Measurements from ENCODE around the gene SETBP1. TPM values are rescaled to one million over a fixed set of nuclear protein-coding genes. Genes with fewer than 3 reads are reported as not detected.
A peak's percentile ranks its signal among the peaks of the same experiment; 100 is the strongest.
"Not testable (repeated sequence)": the region's sequence is repeated elsewhere in the genome, so short reads cannot be mapped to it uniquely, and the experiment has no call there.

Gene SETBP1
- total RNA-seq, 2 donors from 2014 or later: 59.5 to 76.9 TPM

DNA sequence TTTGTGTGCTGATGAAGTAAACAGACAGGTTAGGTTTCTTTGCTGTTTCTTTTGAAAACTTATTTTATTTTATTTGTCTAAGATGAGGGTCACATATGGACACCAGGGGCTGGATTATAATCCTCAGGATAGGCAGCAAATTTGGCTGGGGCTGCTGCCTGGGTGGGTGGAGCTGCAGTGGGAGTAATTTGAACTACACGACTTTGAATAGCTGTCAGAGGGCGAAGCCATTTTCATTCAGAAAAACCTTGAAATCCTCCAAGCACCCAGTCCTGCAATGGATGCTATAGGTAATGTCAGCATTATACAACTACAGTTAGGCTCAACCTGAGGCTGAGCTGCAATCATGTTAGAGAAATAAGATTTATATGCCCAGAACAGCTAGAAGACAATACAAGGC, 16.6 kb downstream of the SETBP1 start:
- intact Hi-C loops (cut with DNase I): no loop called here
- no peak for DNase-seq (ENCODE audit: low spot score)

DNA sequence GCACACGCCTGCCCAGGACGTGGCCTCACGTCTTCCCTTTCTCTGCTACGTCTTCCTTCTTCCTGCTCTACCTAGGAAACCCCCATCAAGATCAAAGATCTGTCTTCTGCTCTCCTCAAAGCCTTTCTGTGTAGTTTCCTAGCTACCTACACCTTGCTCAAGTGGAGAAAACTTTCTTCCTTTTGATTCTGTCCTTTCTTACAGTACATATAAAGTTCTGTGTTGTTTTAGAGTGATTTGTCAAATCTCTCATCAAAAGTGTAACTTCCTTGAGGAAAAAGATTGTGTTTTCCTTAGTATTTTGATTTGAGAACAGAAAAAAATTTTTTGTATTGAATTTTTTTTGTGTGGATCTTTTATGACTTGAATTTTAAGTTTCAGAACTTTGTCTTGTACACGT, 17.8 kb downstream of the SETBP1 start:
- intact Hi-C loops (cut with DNase I): no loop called here
- no peak for DNase-seq (ENCODE audit: low spot score)

DNA sequence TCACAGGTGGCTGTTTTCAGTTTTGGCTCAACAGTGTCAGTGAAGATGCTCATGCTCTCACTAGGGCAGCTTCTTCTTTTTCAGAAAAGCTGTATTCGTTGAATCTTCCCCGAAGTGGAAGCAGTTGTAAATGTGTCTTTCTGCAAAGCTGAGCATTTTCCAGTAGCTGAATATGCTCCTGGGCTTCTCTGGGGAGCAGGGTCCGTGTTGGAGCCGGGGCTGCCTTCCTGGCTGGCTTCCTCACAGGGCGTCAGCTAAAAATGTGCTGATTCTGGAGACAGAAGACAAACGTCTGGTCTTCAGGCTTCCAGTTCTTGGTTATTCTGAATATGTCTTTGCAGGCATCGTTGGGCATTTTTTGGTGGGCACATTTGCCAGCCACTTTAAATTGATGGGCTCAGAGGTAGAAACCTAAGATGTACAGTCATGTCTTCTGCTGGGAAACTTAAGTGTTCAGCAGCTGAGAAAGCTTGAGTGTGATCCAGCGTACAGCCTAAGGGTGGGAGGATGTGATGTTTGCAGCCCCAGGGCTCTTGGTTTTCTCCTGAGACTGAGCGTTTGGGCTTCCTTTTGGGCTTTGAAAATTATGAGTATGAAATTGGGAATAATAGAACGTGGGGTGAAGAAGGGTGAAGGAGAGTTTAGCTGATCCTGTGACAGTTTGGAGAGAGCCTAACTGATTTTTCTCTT, 19.0 kb downstream of the SETBP1 start:
- intact Hi-C loops (cut with DNase I): no loop called here
- no peak for DNase-seq (ENCODE audit: low spot score)

DNA sequence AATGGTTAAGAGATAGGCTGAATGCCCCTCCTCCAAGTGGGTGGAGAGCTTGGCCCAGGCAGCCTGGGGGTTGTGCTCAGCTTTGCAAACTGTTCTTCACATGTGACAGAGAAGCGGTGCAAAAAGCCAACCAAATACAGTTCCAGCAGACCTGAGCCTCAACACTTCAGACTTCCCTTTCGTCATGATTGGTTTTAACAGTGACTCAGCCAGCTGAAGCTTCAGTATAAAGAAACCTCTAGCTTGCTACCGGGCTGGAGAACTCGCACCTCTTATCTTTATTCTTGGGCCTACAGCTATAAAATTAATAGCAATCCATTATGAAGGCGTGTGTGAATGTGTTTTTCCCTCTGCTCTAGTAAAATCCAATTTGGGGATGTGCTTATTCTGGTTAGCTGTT, 20.0 kb downstream of the SETBP1 start:
- intact Hi-C loops (cut with DNase I): no loop called here
- DNase-seq (ENCODE audit: low spot score): no peak

DNA sequence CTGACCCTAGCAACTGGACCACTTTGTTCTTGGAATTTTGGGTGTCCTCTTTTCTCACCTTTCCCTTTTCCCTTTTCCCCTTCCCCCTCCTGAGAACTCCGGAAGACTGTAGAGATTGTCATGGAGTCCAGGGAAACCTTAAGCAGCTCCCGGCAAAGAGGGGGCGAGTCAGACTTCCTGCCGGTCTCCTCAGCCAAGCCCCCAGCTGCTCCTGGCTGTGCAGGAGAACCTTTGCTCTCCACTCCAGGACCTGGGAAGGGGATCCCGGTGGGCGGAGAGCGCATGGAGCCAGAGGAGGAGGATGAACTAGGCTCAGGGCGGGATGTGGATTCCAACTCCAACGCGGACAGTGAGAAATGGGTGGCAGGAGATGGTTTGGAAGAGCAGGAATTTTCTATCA, 20.5 kb downstream of the SETBP1 start:
- intact Hi-C loops (cut with DNase I): no loop called here
- DNase-seq (ENCODE audit: low spot score): no peak

DNA sequence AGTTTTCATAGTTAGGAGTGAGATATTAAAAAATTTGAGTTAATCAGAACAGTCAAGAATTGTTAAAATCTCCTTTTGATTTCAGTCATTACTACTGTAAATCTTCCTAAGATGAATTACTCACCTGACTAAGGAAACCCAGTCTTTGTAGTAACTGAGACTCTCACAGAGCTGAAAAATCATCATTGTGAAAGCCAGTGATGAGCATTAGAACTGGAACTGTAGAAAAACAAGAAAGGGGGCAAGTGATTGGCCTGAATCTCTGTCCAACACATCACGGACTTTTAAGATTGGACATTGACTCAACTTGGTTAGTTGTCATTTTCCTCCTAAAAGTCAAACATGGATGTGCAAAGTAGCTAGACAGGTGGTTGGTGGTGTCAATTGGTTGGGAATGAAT, 21.9 kb downstream of the SETBP1 start:
- no peak for DNase-seq (ENCODE audit: low spot score)
- intact Hi-C loops (cut with DNase I): no loop called here

DNA sequence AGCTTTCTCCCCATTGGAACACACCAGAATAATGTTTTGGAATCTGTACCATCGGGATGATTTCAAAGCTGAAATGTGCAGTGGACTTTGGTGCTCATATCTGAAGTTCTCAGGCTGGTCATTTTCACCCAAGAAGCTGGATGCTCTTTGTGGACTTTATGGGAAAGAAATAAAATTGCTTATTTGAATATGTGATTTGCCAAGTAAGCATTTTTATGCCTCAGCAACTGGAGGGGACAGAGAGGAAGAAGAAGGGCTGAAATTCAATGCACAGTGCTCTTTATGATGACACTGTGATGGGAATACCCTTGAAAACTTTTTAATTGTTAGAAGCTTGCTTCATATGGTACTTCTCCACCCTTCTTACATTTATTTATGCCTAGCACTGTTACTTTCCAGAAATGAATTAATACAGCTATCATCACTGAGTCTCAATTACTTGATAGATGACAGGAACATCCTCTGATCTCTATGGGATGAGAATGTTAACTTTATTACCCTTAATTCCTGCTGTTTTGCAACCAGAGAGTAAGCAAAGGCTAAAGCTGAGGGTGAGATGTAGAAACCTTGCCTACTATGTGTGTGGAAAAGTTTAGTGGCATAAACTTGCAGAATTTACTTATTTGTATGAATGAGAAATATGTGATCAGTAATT, 23.6 kb downstream of the SETBP1 start:
- DNase-seq (ENCODE audit: low spot score): no peak
- intact Hi-C loops (cut with DNase I): loop anchor here in 1 of 2 donors (1.0 kb wide), 1 partner anchor 13 kb away; no protein-coding TSS in a partner anchor

DNA sequence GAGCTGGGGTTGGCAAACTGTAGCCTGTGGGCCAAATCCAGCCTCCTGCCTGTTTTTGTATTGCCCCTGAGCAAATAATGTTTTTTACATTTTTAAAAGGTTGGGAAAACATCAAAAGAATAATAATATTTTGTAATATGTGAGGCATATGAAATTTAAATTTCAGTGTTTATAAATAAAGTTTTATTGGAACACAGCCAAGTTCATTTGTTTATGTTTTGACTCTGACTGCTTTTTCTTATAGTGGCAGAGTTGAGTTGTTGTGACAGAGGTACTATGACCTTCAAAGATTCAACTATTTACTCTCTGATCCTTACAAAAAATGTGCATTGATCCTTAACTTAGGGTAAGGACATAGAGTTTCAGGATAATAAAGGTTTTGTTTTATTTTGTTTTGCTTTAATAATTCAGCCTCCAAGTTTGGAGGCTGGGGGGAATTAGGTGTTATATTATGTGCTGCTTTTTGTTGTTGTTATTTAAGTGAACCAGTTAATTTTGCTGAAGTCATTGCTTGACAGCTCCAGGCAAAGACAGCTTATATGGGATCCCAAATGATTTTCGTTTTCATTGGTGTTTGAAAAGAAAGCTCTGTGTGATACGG, 24.5 kb downstream of the SETBP1 start:
- intact Hi-C loops (cut with DNase I): no loop called here
- DNase-seq (ENCODE audit: low spot score): no peak

DNA sequence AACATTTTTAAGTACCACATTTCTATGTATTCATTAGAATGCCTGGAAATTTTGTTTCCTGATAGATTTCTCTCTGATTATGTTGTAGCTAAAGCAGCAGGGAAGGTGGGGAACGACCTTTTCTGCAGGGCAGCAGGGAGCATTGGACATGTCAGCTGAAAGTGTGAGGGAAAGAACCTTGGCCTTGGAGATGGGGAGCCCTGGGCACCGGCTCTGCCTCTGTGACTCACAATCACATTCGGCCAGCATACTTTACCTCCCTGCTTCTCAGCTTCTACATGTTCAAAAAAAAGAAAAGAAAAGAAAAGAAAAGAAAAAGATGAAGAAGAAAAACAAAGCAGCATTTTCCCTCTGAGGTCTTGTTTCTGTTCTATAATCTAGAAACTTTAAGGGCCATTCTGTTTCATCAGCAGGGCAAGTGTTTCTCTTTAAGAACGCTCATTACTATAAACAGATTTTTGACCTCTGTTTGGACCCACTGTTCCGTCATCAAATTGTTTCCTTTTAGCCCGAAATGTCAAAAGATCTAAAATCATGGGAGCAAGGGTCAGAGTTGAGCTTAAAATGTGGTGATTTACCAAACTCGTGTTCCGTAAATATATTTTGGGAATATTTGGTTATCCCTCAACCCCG, 27.9 kb downstream of the SETBP1 start:
- no peak for DNase-seq (ENCODE audit: low spot score)
- intact Hi-C loops (cut with DNase I): no loop called here

DNA sequence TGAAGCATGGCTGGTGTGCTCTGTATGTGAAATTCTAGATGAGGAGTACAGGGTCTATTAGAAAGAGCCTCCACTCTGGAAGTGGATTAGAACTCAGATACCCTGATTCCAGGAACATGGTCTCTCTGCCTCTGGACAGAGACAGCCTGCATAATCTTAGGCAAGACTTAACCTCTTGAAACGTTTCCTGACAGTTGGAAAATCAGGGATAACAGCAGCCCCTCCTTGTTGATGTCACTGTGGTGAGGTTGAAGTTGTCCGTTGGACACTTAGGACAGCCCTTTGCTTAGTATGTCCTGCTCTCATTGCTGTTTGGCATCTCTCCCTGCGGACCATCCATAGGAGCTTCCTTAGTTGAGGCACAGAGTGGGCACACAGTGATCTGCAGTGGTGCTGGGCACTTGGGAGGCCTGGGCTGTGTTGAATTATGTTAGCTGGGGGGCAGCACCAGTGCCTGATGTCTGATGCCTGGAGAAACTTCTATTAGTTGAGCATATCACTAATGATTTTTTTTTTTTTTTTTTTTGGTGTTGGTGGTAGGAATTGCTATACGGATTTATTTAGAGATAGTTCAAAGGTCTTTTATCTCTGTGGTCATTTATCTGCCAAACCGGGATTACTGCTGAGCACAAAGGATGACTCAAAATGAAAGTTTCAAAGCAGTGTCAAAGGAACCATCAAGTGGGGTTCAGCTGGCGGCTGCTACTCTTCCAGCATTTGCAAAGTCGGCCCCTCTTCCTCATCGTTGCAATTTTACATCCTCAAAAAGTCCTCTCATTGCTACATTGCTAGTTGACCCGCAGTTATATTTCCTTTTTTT, 28.8 kb downstream of the SETBP1 start:
- intact Hi-C loops (cut with DNase I): no loop called here

DNA sequence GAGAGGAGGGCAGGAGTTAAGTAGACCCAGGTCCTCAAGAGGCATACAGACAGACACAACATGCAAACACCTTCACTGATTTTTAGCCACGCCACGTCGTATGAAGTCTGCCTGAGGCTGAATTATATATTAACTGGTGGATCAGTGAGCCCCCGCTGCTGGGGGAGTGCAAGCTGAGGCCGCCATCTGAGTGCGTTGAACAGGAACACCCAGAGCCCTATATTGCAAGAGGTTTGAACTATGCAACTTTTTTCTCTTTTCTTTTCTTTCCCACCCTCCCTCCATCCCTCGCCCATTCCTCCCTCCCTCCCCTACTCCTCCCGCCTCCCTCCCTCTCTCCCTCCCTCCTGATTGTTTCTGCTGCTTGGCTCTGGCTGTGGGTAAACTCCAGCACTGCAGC, 30.2 kb downstream of the SETBP1 start:
- no peak for DNase-seq (ENCODE audit: low spot score)
- intact Hi-C loops (cut with DNase I): no loop called here

More for the DNA sequence above, 28.8 kb downstream of the SETBP1 start:
- DNase-seq (ENCODE audit: low spot score): no peak

DNA sequence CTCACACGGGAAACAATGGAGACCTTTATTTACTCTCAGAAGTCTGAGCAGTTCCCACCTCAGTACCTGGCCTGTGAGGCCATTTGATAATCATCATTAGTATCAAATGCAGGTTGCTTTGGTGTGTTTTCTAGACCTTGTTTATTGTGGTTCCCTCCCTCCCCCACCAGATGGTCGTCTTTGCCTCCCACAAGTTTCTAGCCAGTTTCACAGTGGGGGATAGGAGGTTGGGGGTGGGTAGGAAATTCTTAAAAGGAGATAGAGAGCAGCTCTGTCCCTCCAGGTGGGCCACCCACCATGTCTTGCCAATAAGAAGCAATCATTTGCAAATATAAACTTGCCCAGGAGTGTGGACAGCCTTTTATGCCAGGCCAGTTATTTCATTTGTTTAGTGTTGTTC, 31.3 kb downstream of the SETBP1 start:
- DNase-seq (ENCODE audit: low spot score): no peak
- intact Hi-C loops (cut with DNase I): no loop called here

DNA sequence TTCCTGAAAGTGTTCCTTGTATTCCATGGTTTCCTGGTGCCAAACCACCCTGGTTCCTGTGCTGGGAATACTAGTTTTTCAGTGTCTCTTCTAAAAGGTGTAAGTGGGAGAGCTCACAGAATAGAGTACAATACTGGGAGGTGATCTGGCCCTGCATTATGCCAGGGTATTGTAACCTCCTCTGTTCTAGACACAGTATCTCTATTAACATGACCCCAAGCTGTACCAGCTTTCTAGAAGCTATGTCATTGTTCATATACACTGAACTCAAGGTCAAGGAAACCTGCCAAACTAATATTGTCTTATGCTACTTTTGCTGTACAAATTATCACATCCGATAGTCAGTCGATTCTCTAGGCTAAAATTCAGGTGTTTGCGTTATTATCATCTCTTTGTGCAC, 32.7 kb downstream of the SETBP1 start:
- DNase-seq (ENCODE audit: low spot score): no peak
- intact Hi-C loops (cut with DNase I): no loop called here

DNA sequence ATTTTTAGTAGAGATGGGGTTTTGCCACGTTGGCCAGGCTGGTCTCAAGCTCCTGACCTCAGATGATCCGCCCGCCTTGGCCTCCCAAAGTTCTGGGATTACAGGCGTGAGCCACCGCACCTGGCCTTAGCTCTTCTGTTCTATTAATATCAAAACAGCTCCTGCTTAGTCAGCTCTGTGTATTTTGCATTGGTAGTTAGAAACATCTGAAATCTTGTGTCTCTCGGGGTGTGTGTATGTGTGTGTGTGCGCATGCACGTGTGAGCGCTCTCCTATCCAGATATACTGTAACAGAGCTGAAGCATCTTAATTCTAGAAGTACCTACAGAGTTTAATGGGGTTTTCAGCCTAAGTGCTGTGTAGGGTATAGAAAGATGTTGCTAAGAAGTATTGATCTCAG, 33.7 kb downstream of the SETBP1 start:
- intact Hi-C loops (cut with DNase I): no loop called here
- no peak for DNase-seq (ENCODE audit: low spot score)

DNA sequence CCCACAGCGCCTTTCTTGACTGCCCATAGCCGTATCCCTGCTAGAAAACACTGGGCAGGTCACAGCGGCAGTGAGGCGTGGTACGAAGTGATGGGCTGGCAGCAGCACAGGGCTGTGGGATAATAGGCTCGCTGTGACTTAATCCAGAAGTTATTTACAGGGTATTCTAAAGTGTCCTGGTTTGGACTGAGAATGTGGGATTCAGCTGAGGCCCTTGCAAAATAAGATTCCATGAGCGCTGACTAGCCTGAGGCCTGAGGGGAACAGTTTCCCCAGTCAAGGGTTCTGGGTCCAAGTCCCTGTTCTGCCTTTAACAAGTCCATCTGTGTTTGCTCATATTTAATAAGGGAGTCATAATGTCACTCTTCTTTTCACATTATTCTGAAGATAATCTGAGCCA, 34.6 kb downstream of the SETBP1 start:
- peak; percentile 86 for DNase-seq (ENCODE audit: low spot score)
- intact Hi-C loops (cut with DNase I): no loop called here

DNA sequence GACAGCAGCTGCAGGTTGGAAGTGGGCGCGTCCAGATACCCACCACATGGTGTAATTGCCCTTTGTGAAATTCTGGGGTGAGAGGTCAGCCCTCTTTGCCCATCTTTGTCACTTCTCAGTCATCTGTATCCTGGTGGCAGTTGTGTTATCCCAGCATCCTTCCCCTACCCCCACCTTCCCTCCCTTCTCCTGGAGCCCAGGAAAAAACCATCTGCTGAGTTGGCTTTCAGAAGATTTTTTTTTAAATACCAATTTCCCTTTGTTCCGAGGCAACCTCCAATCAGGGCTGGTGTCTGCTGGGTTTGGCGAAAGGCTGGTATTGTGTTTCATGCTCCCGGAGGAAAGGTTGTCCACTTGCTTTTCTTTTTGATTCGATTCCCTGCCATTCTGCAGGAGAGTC, 35.2 kb downstream of the SETBP1 start:
- DNase-seq (ENCODE audit: low spot score): no peak
- intact Hi-C loops (cut with DNase I): no loop called here

DNA sequence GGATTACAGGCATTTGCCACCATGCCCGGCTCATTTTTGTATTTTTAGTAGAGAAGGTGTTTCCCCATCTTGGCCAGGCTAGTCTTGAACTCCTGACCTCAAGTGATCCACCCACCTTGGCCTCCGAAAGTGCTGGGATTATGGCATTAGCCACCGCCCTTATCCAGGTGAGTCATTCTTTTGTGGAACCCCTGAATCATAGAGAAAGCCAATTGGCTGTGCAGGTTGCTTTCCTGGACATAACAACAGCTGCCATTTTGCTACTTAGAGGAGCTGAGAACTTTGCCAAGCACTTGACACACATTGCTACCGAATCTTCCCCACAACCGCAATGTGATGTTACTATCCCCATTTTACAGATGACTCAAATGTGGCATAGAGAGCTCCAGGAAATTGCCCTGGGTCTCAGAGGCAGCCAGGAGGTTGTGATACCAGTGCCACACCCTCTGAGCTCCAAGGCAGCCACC, 36.0 kb downstream of the SETBP1 start:
- no peak for DNase-seq (ENCODE audit: low spot score)
- intact Hi-C loops (cut with DNase I): no loop called here

DNA sequence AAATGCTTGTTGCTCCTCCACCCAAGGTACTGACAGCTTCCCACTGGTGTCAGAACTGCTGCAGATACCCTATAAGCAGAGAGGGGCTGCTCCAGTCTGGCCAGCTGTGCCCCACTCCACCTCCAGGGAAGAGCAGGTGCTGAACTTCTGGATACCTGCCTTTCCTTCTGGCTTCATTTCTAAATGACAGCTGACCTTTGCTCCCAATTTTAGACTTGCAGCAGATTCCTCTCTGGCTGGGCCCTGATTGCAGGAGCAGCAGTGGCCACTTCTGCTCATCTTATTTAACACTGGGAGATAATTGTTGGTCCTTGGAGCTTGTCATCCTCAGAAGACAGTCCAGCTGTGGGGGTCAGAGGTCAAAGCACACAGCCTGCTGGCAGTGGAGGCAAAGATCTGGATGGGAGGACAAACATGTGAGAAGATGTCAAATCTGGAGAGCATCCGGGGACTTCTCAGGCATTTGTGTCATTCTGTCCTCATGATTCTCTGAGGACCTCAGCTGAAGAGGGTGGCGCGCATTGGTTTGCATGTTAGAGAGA, 38.9 kb downstream of the SETBP1 start:
- DNase-seq (ENCODE audit: low spot score): no peak
- intact Hi-C loops (cut with DNase I): no loop called here

DNA sequence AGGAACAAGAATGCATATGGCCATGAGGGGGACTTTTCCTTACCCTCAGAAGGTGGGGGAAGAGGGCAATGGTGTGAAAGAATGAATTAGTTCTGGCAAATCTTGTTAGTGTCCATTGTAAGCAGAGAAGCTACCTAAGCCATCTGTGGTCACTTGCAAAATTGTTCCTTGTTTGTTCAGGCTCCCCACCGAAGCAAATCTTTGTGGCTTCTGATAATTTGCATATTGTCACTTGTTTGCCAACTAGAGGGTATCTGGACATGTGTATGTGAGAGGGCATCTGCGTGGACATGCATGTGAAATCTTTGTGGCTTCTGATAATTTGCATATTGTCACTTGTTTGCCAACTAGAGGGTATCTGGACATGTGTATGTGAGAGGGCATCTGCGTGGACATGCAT, 41.1 kb downstream of the SETBP1 start:
- DNase-seq (ENCODE audit: low spot score); intact Hi-C loops (cut with DNase I): not testable (repeated sequence)

Data from posterior vena cava (tissue), 2 donors.